Loucy (cell line): ENCODE data around the gene TAS2R7.

Experiments
- H2AFZ ChIP-seq: fragments of 200-600 bp; sonication (generic); 2 replicates; pipeline ENCODE4 v1.6.0; 2016; ENCODE audit warnings: antibody characterized with exemption, mild to moderate bottlenecking, low read length, moderate library complexity
- H3F3A ChIP-seq: fragments of 200-600 bp; 2 replicates; pipeline ENCODE4 v1.6.0; 2016; ENCODE audit warnings: antibody characterized with exemption, low read depth, mild to moderate bottlenecking
- H3K27me3 ChIP-seq: fragments of 200-600 bp; sonication (generic); 2 replicates; pipeline ENCODE4 v1.6.1; 2014; ENCODE audit warnings: low read length, mild to moderate bottlenecking; ENCODE audit not compliant: insufficient read depth, poor library complexity, severe bottlenecking
- H3K36me3 ChIP-seq: fragments of 200-600 bp; sonication (generic); 2 replicates; pipeline ENCODE4 v1.6.1; 2016; ENCODE audit warnings: low read length; ENCODE audit not compliant: insufficient read depth
- H3K4me1 ChIP-seq: fragments of 200-600 bp; sonication (generic); 2 replicates; pipeline ENCODE4 v1.5.1; 2014; ENCODE audit warnings: low read length, mild to moderate bottlenecking; ENCODE audit not compliant: insufficient read depth, poor library complexity, severe bottlenecking
- H3K4me2 ChIP-seq: fragments of 200-600 bp; sonication (generic); 2 replicates; pipeline ENCODE4 v1.6.0; 2014; ENCODE audit warnings: antibody characterized with exemption, low read length, low read depth, mild to moderate bottlenecking; ENCODE audit not compliant: poor library complexity, severe bottlenecking
- H3K4me3 ChIP-seq: fragments of 200-600 bp; sonication (generic); 2 replicates; pipeline ENCODE4 v1.5.1; 2014; ENCODE audit warnings: low read length, mild to moderate bottlenecking, mixed read lengths; ENCODE audit not compliant: poor library complexity, severe bottlenecking
- H3K79me2 ChIP-seq: fragments of 200-600 bp; sonication (generic); 2 replicates; pipeline ENCODE4 v1.6.1; 2014; ENCODE audit warnings: low read length; ENCODE audit not compliant: insufficient read depth
- H3K9ac ChIP-seq: fragments of 200-600 bp; sonication (generic); 2 replicates; pipeline ENCODE4 v1.6.0; 2014; ENCODE audit warnings: mild to moderate bottlenecking, low read depth, low read length, moderate library complexity; ENCODE audit not compliant: poor library complexity, severe bottlenecking
- H3K9me2 ChIP-seq: fragments of 200-600 bp; sonication (generic); replicated peaks from 2 replicates; pipeline ENCODE4 v1.6.1; 2016; ENCODE audit warnings: low read depth, low read length, mixed read lengths
- H3K9me3 ChIP-seq: fragments of 200-600 bp; sonication (generic); 2 replicates; pipeline ENCODE4 v1.6.1; 2014; ENCODE audit warnings: mild to moderate bottlenecking, antibody characterized with exemption, low read length, low read depth; ENCODE audit not compliant: insufficient read depth
- H4K20me1 ChIP-seq: fragments of 200-600 bp; sonication (generic); 2 replicates; pipeline ENCODE4 v1.6.0; 2014; ENCODE audit warnings: antibody characterized with exemption, low read length, mild to moderate bottlenecking; ENCODE audit not compliant: insufficient read depth, poor library complexity, severe bottlenecking
- EZH2phosphoT487 ChIP-seq: fragments of 200-600 bp; IDR thresholded peaks from 2 replicates; pipeline ENCODE4 v1.6.1; 2018; ENCODE audit warnings: antibody characterized with exemption, mild to moderate bottlenecking, moderate library complexity, borderline replicate concordance
- TF ChIP-seq, protein P1 (sequence below): fragments of 200-600 bp; sonication (generic); conservative IDR thresholded peaks from 2 replicates; pipeline ENCODE4 v1.5.1; 2014; ENCODE audit warnings: mild to moderate bottlenecking, antibody characterized with exemption, low read length

TAS2R7 gene

DNA sequence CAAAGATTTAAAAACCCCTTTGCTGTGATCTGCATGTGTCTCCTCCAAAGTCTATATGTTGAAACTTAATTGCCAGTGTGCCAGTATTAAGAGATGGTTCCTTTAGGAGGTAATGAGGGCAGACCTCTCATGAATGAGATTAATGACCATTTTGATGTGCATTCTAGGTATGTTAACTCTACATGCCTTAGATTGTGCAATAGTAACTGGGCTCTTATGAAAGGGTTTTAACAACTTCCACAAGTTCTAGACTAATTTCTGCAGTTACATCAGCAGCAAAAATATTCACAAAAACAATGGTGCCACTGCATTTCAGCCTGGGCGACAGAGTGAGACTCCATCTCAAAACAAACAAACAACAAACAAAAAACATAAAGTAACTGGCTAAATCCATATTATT is 27.6 kb upstream of the TAS2R7 start:
- no peaks in the 10 kb centered on the region for H3K9me2 ChIP-seq
- no peaks in the 10 kb centered on the region for H3K27me3 ChIP-seq

DNA sequence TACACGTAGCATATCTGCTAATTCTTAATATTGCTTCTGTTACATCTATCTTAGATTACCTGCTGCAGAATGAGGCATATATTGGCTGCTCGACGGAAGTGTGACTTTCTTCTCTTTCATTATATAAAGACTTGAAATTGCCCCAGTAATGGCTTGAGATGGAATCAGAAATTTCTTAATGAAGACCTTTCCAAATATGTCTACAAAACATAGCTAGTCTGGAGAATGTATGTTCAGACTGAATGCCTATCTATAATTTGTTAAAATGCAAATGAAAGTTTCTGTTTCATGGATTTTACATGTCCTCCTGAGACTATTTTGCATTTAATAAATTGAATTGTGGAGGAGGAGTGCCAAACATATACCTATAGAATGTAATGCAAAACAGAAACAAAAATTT is 23.8 kb upstream of the TAS2R7 start, which contains the start of gene TAS2R10:
Gene TAS2R10 (minus strand): TSS at position 101 of the 400 bp plus-strand sequence. CDS start 89 bp downstream, at position 12.
- Histone ChIP-seq H3K36me3 (no peaks in the 10 kb centered on the region), H3K9me2 (no peaks in the 10 kb centered on the region), H3K27me3 (no peaks in the 10 kb centered on the region), H2AFZ (no peak within 1 kb of the TSS), H3K4me3 (no peak within 1 kb of the TSS), H3K9ac (no peak within 1 kb of the TSS), H3K79me2 (no peaks in the 10 kb centered on the region), H3K9me3 (no peaks in the 10 kb centered on the region), H3F3A (no peaks in the 10 kb centered on the region), H4K20me1 (no peaks in the 10 kb centered on the region), H3K4me1 (no peaks in the 10 kb centered on the region), H3K4me2 (no peak within 1 kb of the TSS)
- no peak for TF ChIP-seq EZH2phosphoT487
- TF ChIP-seq, protein P1, sequence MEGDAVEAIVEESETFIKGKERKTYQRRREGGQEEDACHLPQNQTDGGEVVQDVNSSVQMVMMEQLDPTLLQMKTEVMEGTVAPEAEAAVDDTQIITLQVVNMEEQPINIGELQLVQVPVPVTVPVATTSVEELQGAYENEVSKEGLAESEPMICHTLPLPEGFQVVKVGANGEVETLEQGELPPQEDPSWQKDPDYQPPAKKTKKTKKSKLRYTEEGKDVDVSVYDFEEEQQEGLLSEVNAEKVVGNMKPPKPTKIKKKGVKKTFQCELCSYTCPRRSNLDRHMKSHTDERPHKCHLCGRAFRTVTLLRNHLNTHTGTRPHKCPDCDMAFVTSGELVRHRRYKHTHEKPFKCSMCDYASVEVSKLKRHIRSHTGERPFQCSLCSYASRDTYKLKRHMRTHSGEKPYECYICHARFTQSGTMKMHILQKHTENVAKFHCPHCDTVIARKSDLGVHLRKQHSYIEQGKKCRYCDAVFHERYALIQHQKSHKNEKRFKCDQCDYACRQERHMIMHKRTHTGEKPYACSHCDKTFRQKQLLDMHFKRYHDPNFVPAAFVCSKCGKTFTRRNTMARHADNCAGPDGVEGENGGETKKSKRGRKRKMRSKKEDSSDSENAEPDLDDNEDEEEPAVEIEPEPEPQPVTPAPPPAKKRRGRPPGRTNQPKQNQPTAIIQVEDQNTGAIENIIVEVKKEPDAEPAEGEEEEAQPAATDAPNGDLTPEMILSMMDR = no peak

More for the DNA sequence above, 27.6 kb upstream of the TAS2R7 start:
- Histone ChIP-seq H3K4me1 (no peaks in the 10 kb centered on the region), H4K20me1 (no peaks in the 10 kb centered on the region), H3K79me2 (no peaks in the 10 kb centered on the region), H3K36me3 (no peaks in the 10 kb centered on the region), H3K9ac (no peak overlapping the region), H3K4me3 (no peak overlapping the region), H2AFZ (no peak overlapping the region), H3K4me2 (no peak overlapping the region), H3K9me3 (no peaks in the 10 kb centered on the region), H3F3A (no peaks in the 10 kb centered on the region)
- no peak for TF ChIP-seq EZH2phosphoT487
- TF ChIP-seq, protein P1 = no peak

DNA sequence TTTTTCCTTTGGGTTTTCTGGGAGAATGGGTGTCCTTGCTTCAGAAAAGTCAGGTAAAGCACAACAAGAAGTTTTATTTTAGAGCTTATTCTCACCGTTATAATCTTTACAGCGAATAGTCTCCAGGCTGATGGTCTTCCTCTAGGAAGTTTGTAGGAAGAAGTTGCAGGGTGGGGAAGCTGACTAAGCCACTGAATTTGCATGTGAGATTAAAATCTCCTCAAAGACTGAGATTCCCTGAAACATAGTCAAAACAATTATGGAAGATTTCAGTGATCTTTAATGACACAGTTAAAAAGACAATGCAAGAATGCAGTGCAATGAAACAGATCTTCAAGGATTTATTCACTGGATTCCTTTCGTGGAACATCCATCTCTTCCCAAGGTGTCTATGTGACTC is 22.5 kb upstream of the TAS2R7 start:
- no peaks in the 10 kb centered on the region for H3K36me3 ChIP-seq
- H3K9ac ChIP-seq = no peak overlapping the region
- no peaks in the 10 kb centered on the region for H4K20me1 ChIP-seq
- no peaks in the 10 kb centered on the region for H3K9me3 ChIP-seq
- no peak overlapping the region for H3K4me3 ChIP-seq
- no peaks in the 10 kb centered on the region for H3K27me3 ChIP-seq
- H3K4me2 ChIP-seq = no peak overlapping the region
- H3F3A ChIP-seq = no peaks in the 10 kb centered on the region
- no peaks in the 10 kb centered on the region for H3K79me2 ChIP-seq
- H3K9me2 ChIP-seq = no peaks in the 10 kb centered on the region
- no peak overlapping the region for H2AFZ ChIP-seq
- H3K4me1 ChIP-seq = no peaks in the 10 kb centered on the region
- TF ChIP-seq, protein P1 = no peak
